ENCODE measurements around the gene FARSA. TPM values are rescaled to one million over a fixed set of nuclear protein-coding genes. Genes with fewer than 3 reads are reported as not detected.
"Not testable (repeated sequence)": the region's sequence is repeated elsewhere in the genome, so short reads cannot be mapped to it uniquely, and the experiment has no call there.

Gene FARSA
- total RNA-seq, 1 donor from 2014 or later: 49.1 TPM

GRCh38 chr19:12921047-12921446, 12.5 kb downstream of the FARSA start:
- Histone ChIP-seq H3K36me3 (ENCODE audit: control insufficient read depth in 3 of 3, insufficient read depth in 3 of 3, low read length in 3 of 3) (peaks cover 30 to 36% (median 30%) of the 10 kb centered on the region in 3 donors), H3K9ac (ENCODE audit: low read depth in 1 of 3, low read length in 3 of 3) (no peak overlapping the region), H3K4me1 (ENCODE audit: control insufficient read depth in 3 of 3, insufficient read depth in 3 of 3, low read length in 3 of 3) (peaks cover 3 to 4% (median 3%) of the 10 kb centered on the region in 3 donors)

DNA sequence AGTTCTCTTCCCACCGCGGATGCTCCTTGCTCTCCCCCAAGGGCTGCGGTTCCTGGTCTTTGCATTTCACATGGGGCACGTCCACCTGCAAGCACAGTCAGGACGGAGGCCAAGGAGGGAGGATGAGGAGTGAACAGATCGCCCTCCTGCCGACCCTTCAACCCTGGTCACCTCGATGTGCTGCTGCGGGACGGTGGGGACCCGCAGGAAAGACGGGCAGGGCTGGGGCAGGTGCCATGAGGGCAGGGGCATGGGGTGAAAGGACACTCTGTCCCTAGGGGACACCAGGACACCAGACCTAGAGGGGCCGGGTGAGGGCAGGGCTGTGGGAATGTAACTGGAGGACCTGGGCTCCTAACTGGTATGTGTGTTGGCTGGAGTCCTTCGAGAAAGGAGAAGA, 15.3 kb downstream of the FARSA start:
- H3K4me3 ChIP-seq (ENCODE audit: low read length in 3 of 3): no peak overlapping the region

More at GRCh38 chr19:12921047-12921446, 12.5 kb downstream of the FARSA start:
- Histone ChIP-seq H3K27me3 (ENCODE audit: control insufficient read depth in 3 of 3, insufficient read depth in 3 of 3, low read length in 3 of 3) (no peaks in the 10 kb centered on the region), H3K27ac (ENCODE audit: low read depth, low read length) (no peak overlapping the region), H3K9me3 (ENCODE audit: control insufficient read depth in 3 of 3, low read length in 3 of 3) (no peaks in the 10 kb centered on the region), H3K4me3 (ENCODE audit: low read length in 3 of 3) (no peak overlapping the region)

DNA sequence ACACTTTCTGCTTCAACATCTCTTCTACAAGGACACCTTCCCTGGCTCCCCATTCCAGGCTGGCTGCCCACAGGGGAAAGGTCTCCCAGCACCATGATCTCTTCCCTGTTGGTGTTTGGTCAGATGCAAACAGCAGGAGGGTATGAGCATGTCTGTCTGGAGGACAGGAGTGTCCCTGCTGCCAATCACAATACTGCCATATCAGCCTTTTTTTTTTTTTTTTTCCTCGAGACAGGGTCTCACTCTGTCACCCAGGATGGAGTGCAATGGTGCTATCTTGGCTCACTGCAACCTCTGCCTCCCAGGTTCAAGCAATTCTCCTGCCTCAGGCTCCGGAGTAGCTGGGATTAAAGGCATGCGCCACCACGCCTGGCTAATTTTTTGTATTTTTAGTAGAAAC, 17.7 kb downstream of the FARSA start:
- H3K9me3 ChIP-seq (ENCODE audit: control insufficient read depth in 3 of 3, low read length in 3 of 3); H3K4me3 ChIP-seq (ENCODE audit: low read length in 3 of 3); H3K36me3 ChIP-seq (ENCODE audit: control insufficient read depth in 3 of 3, insufficient read depth in 3 of 3, low read length in 3 of 3); H3K27ac ChIP-seq (ENCODE audit: low read depth, low read length); H3K9ac ChIP-seq (ENCODE audit: low read depth in 1 of 3, low read length in 3 of 3); H3K27me3 ChIP-seq (ENCODE audit: control insufficient read depth in 3 of 3, insufficient read depth in 3 of 3, low read length in 3 of 3): not testable (repeated sequence)
- peaks cover 16 to 20% (median 20%) of the 10 kb centered on the region in 3 donors for H3K4me1 ChIP-seq (ENCODE audit: control insufficient read depth in 3 of 3, insufficient read depth in 3 of 3, low read length in 3 of 3)

More for the DNA sequence above, 15.3 kb downstream of the FARSA start:
- Histone ChIP-seq H3K27ac (ENCODE audit: low read depth, low read length) (no peak overlapping the region), H3K27me3 (ENCODE audit: control insufficient read depth in 3 of 3, insufficient read depth in 3 of 3, low read length in 3 of 3) (no peaks in the 10 kb centered on the region), H3K9ac (ENCODE audit: low read depth in 1 of 3, low read length in 3 of 3) (no peak overlapping the region), H3K4me1 (ENCODE audit: control insufficient read depth in 3 of 3, insufficient read depth in 3 of 3, low read length in 3 of 3) (peaks cover 7 to 9% (median 8%) of the 10 kb centered on the region in 3 donors), H3K36me3 (ENCODE audit: control insufficient read depth in 3 of 3, insufficient read depth in 3 of 3, low read length in 3 of 3) (peaks cover 10 to 11% (median 10%) of the 10 kb centered on the region in 3 donors), H3K9me3 (ENCODE audit: control insufficient read depth in 3 of 3, low read length in 3 of 3) (no peaks in the 10 kb centered on the region)

DNA sequence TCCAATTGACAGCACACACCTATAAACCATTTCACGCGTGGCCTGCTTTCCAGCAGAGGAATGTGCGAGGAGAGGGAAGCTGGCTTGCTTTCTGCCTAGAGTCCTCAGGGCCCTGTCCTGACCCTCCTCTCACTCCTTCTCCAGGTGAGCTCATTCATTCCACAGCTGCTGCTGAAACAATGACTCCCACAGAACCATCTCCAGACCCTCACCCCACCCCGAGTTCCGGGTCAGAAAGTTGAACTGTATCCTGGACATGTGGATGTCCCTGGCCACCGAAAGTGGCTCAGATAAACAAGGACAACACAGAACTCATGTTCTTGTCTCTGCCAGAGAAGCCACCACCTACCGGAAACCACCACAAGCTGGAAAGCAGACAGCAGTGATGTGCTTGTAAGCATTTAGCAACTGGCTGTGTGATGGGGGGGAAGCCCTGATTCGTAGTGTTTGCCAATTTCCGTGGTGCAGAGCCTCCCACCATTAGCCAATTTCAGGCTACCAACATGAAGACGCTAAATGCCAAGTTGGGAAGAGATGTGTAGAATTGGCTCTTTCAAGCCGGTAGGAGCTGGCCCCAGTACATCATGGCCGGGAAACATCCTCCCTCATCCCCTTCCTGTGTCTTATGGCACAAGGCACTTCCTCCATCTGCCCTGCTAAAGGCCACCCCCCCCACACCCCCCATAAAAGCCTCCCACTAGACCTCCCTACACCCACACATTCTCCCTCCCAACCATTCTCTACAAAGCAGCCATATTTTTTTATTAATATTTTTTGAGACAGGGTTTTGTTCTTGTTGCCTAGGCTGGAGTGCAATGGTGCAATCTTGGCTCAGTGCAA, 19.4 kb downstream of the FARSA start:
- peak overlapping the region; percentile 9 for H3K27ac ChIP-seq (ENCODE audit: low read depth, low read length)
- H3K4me1 ChIP-seq (ENCODE audit: control insufficient read depth in 3 of 3, insufficient read depth in 3 of 3, low read length in 3 of 3): peaks cover 16 to 20% (median 20%) of the 10 kb centered on the region in 3 donors
- H3K27me3 ChIP-seq (ENCODE audit: control insufficient read depth in 3 of 3, insufficient read depth in 3 of 3, low read length in 3 of 3): no peaks in the 10 kb centered on the region
- H3K4me3 ChIP-seq (ENCODE audit: low read length in 3 of 3): no peak overlapping the region
- H3K9ac ChIP-seq (ENCODE audit: low read depth in 1 of 3, low read length in 3 of 3): peak overlapping the region in 1 of 3 donors; percentile 78
- no peaks in the 10 kb centered on the region for H3K36me3 ChIP-seq (ENCODE audit: control insufficient read depth in 3 of 3, insufficient read depth in 3 of 3, low read length in 3 of 3)
- no peaks in the 10 kb centered on the region for H3K9me3 ChIP-seq (ENCODE audit: control insufficient read depth in 3 of 3, low read length in 3 of 3)

DNA sequence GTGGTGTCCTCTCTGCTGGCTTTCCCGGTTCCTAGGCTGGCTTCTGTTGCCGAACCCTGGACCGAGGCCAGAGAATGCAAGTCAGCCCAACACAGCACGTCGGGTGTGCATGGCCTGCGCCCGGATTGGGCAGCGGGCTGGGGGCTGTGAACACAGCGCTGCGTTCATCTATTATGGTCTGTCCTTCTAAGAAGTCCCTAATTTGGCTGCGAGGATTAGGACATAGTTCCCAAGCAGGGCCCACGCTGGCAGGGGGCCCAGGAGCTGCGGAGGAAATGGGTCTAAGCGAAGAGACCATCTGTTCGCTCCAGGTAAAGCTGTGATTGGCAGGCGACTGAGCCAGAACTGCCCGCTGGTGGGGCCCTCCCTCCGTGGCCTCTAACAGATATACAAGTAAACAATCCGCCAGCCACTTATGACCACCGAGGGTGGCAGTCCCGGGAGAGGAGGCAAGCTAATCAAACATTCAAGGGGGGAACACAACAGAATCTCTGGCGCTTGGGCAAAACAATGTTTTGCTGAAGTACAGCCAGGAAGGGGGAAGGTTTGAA, 20.4 kb downstream of the FARSA start:
- no peaks in the 10 kb centered on the region for H3K36me3 ChIP-seq (ENCODE audit: control insufficient read depth in 3 of 3, insufficient read depth in 3 of 3, low read length in 3 of 3)
- H3K9ac ChIP-seq (ENCODE audit: low read depth in 1 of 3, low read length in 3 of 3): peak overlapping the region; percentile 28 to 78 (median 57)
- H3K4me1 ChIP-seq (ENCODE audit: control insufficient read depth in 3 of 3, insufficient read depth in 3 of 3, low read length in 3 of 3): peaks cover 13 to 17% (median 16%) of the 10 kb centered on the region in 3 donors
- H3K9me3 ChIP-seq (ENCODE audit: control insufficient read depth in 3 of 3, low read length in 3 of 3): no peaks in the 10 kb centered on the region
- peak overlapping the region; percentile 16 to 63 (median 41) for H3K4me3 ChIP-seq (ENCODE audit: low read length in 3 of 3)
- H3K27ac ChIP-seq (ENCODE audit: low read depth, low read length): peak overlapping the region; percentile 9
- H3K27me3 ChIP-seq (ENCODE audit: control insufficient read depth in 3 of 3, insufficient read depth in 3 of 3, low read length in 3 of 3): no peaks in the 10 kb centered on the region

DNA sequence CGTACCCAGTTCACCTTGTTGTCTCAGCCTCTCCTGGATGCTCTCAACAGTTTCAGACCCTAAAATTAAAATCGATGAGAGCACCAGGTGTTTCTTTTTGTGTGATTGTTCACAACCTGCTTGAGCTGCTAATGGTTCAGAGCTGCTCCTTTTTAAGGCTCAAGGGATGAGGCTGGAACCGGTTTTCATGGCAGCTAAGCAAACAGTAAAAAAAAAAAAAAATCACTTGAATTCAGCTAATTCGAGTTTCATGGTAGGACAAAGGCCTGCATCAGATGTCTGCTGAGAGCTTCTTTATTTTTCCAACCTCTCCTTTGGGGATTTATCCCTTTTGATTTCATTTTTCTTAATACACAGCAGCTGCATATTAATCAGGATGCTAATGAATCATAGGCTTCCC, 20.9 kb downstream of the FARSA start:
- H3K4me1 ChIP-seq (ENCODE audit: control insufficient read depth in 3 of 3, insufficient read depth in 3 of 3, low read length in 3 of 3): peaks cover 13 to 17% (median 16%) of the 10 kb centered on the region in 3 donors
- H3K9ac ChIP-seq (ENCODE audit: low read depth in 1 of 3, low read length in 3 of 3): peak overlapping the region; percentile 28 to 78 (median 57)
- no peaks in the 10 kb centered on the region for H3K9me3 ChIP-seq (ENCODE audit: control insufficient read depth in 3 of 3, low read length in 3 of 3)
- no peak overlapping the region for H3K27ac ChIP-seq (ENCODE audit: low read depth, low read length)
- peak overlapping the region; percentile 16 to 63 (median 41) for H3K4me3 ChIP-seq (ENCODE audit: low read length in 3 of 3)
- no peaks in the 10 kb centered on the region for H3K27me3 ChIP-seq (ENCODE audit: control insufficient read depth in 3 of 3, insufficient read depth in 3 of 3, low read length in 3 of 3)
- no peaks in the 10 kb centered on the region for H3K36me3 ChIP-seq (ENCODE audit: control insufficient read depth in 3 of 3, insufficient read depth in 3 of 3, low read length in 3 of 3)

- H3K4me3 ChIP-seq (ENCODE audit: low read length in 3 of 3): no peak overlapping the region
- H3K4me1 ChIP-seq (ENCODE audit: control insufficient read depth in 3 of 3, insufficient read depth in 3 of 3, low read length in 3 of 3): peaks cover 0 to 1% (median under 1%) of the 10 kb centered on the region in 3 donors
- no peaks in the 10 kb centered on the region for H3K36me3 ChIP-seq (ENCODE audit: control insufficient read depth in 3 of 3, insufficient read depth in 3 of 3, low read length in 3 of 3)
- H3K9me3 ChIP-seq (ENCODE audit: control insufficient read depth in 3 of 3, low read length in 3 of 3): no peaks in the 10 kb centered on the region
- H3K9ac ChIP-seq (ENCODE audit: low read depth in 1 of 3, low read length in 3 of 3): no peak overlapping the region
- no peaks in the 10 kb centered on the region for H3K27me3 ChIP-seq (ENCODE audit: control insufficient read depth in 3 of 3, insufficient read depth in 3 of 3, low read length in 3 of 3)
- no peak overlapping the region for H3K27ac ChIP-seq (ENCODE audit: low read depth, low read length)
These were observed 26.3 kb downstream of the FARSA start for GRCh38 chr19:12907166-12907565.

GRCh38 chr19:12899891-12900518, 33.5 kb downstream of the FARSA start:
- Histone ChIP-seq H3K27me3 (ENCODE audit: control insufficient read depth in 3 of 3, insufficient read depth in 3 of 3, low read length in 3 of 3) (no peaks in the 10 kb centered on the region), H3K4me3 (ENCODE audit: low read length in 3 of 3) (no peak overlapping the region), H3K36me3 (ENCODE audit: control insufficient read depth in 3 of 3, insufficient read depth in 3 of 3, low read length in 3 of 3) (peaks cover 28 to 39% (median 33%) of the 10 kb centered on the region in 3 donors), H3K9me3 (ENCODE audit: control insufficient read depth in 3 of 3, low read length in 3 of 3) (no peaks in the 10 kb centered on the region), H3K9ac (ENCODE audit: low read depth in 1 of 3, low read length in 3 of 3) (no peak overlapping the region), H3K4me1 (ENCODE audit: control insufficient read depth in 3 of 3, insufficient read depth in 3 of 3, low read length in 3 of 3) (no peaks in the 10 kb centered on the region), H3K27ac (ENCODE audit: low read depth, low read length) (no peak overlapping the region)

DNA sequence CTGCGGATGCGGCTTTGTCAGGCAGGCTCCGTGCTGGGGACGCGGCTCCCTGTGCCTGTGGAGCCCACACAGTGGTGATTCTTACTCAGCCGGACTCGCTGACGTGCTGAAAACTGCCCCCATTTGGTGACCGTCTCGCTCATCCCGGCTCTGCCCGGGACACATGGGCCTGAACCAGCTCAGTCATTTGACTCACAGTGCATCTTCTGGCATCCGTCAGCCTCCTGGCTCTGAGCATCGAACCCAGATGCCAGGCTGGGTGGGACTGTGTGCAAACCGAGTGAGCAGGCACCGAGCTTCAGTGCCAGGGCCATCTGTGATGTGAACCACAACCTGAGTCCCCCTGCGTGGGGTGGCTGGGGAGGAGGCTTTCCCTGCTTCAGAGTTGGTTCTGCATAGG, 37.1 kb downstream of the FARSA start:
- Histone ChIP-seq H3K27me3 (ENCODE audit: control insufficient read depth in 3 of 3, insufficient read depth in 3 of 3, low read length in 3 of 3) (no peaks in the 10 kb centered on the region), H3K4me3 (ENCODE audit: low read length in 3 of 3) (no peak overlapping the region), H3K9ac (ENCODE audit: low read depth in 1 of 3, low read length in 3 of 3) (peak overlapping the region in 1 of 3 donors; percentile 8), H3K4me1 (ENCODE audit: control insufficient read depth in 3 of 3, insufficient read depth in 3 of 3, low read length in 3 of 3) (peaks cover 7 to 11% (median 7%) of the 10 kb centered on the region in 3 donors), H3K9me3 (ENCODE audit: control insufficient read depth in 3 of 3, low read length in 3 of 3) (no peaks in the 10 kb centered on the region), H3K36me3 (ENCODE audit: control insufficient read depth in 3 of 3, insufficient read depth in 3 of 3, low read length in 3 of 3) (peaks cover 45 to 57% (median 50%) of the 10 kb centered on the region in 3 donors), H3K27ac (ENCODE audit: low read depth, low read length) (no peak overlapping the region)
